ENCODE measurements around the gene MTMR3.
"Not testable (repeated sequence)": the region's sequence is repeated elsewhere in the genome, so short reads cannot be mapped to it uniquely, and the experiment has no call there.

Gene MTMR3

DNA sequence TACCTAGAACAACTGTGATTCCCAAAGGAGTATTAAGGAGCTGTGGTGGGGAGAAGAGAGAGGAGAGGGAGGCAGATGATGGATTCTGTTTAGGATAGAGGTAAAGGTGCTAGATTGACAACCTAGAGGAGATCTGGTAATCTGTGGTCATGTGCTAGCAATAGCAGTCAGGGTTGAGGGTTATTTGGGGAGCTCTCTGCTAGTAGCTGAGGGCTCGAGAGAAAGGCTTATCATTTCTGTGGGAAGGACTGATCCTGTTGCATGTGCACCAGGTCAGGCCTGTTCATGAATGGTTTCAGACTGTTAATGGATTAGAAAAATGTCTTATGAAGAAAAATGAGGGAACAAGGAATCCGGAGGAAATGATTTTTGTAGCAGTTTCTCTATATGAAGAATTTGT is 63.2 kb downstream of the MTMR3 start:
- H3K36me3 Mint-ChIP-seq (ENCODE audit: low read depth), result no peaks in the 10 kb centered on the region
- peaks cover 39% of the 10 kb centered on the region for H3K4me1 Mint-ChIP-seq (ENCODE audit: low read depth)
- intact Hi-C loops (cut with micrococcal nuclease), result loop anchor here (5.0 kb wide), 1 partner anchor 39 kb away; no protein-coding TSS in a partner anchor
- H3K9me3 Mint-ChIP-seq, result no peaks in the 10 kb centered on the region
- H3K27me3 Mint-ChIP-seq, result no peaks in the 10 kb centered on the region
- no peak overlapping the region for H3K27ac Mint-ChIP-seq
- H3K4me3 Mint-ChIP-seq, result no peak overlapping the region

DNA sequence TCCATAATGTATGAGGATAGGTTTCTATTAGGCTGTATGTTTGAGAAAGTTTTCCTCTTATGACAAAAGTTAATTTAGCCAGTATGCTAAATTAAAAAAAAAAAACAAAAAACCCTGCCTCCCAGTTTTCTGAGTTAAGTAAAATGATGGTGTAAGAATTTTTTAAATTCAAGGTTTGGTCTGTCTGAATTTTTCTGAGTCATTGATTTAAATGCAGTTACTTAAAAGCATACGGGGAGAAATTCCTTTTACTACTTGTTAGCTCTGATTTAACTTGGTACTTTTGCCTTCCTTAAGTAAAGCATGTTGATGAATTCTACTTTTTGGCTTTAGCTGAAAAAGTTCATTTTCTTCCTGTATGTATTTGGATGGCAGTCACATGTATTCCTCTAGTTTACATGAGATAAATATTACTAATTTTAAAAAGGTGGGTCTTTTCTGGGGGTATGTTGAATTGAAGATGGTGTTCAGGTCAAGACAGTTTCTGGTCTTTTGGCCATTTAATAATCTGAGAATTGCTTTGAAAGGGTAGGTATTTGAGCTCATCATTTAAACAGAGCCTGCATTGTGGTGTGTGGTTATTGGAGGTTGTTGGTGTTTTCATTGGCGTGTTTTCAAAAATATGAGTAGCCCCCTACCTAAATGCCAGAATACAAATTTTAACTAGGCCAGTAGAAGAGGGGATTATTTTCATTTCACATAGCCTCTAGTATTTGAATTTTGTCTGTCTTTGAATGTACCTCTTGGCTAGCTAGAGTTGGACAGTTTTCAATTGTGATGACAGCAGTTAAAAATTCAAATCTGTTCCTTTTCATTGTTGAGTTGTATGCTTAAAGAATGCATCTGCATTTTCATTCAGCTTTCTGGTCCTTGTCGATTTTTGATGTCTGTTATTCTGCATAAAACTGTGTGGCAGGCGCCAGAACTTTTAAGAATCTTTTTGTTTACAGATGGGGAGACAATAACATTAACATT is 64.7 kb downstream of the MTMR3 start:
- no peak overlapping the region for H3K4me3 Mint-ChIP-seq
- no peaks in the 10 kb centered on the region for H3K9me3 Mint-ChIP-seq
- no peaks in the 10 kb centered on the region for H3K36me3 Mint-ChIP-seq (ENCODE audit: low read depth)
- intact Hi-C loops (cut with micrococcal nuclease), result loop anchor here (5.0 kb wide), 1 partner anchor 40 kb away; no protein-coding TSS in a partner anchor
- H3K27me3 Mint-ChIP-seq, result no peaks in the 10 kb centered on the region
- H3K4me1 Mint-ChIP-seq (ENCODE audit: low read depth), result peaks cover 37% of the 10 kb centered on the region
- no peak overlapping the region for H3K27ac Mint-ChIP-seq

DNA sequence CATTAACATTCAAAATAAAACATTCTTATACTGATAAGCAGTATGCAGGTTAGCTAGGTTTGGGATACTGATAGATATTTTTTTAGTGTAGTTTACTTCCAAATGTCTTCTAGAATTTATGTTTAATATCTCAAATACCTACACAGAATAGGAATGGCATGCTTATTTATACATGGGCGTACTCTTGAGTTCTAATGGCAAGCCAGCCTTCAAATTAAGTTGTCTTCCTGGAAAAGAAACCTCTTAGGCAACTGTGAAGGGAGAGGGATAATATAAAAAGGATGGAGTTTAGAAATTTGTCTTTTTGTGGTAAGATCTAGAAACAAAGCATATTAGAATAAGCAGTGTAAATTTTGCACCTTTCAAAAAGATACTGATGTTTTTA is 65.4 kb downstream of the MTMR3 start:
- Mint-ChIP-seq H3K9me3 (no peaks in the 10 kb centered on the region), H3K36me3 (ENCODE audit: low read depth) (no peaks in the 10 kb centered on the region), H3K4me1 (ENCODE audit: low read depth) (peaks cover 33% of the 10 kb centered on the region), H3K27me3 (no peaks in the 10 kb centered on the region), H3K4me3 (no peak overlapping the region), H3K27ac (no peak overlapping the region)
- intact Hi-C loops (cut with micrococcal nuclease), result loop anchor here (5.0 kb wide), 1 partner anchor 41 kb away; no protein-coding TSS in a partner anchor

DNA sequence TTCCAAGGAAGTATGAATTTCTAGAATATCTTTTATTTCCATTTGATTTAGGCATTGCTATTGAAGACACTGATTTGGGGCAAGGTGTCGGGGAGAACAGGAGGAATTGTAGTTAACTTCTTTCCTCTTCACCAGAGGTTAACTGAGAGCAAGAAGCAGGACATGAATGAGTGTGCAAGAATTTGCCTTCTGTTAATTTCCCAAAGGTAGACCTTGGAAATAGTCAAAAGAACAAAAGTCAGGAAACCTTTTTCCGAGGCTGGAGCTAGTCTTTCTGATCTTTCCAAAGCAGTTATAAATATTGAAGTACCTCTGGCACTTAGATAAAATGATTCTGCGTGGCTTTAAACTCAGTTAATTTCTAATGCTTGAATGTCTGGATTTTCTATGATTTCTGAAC is 66.9 kb downstream of the MTMR3 start:
- H3K36me3 Mint-ChIP-seq (ENCODE audit: low read depth), result no peaks in the 10 kb centered on the region
- H3K27ac Mint-ChIP-seq, result no peak overlapping the region
- no peaks in the 10 kb centered on the region for H3K27me3 Mint-ChIP-seq
- no peak overlapping the region for H3K4me3 Mint-ChIP-seq
- intact Hi-C loops (cut with micrococcal nuclease), result loop anchor here (5.0 kb wide), 1 partner anchor 43 kb away; no protein-coding TSS in a partner anchor
- no peaks in the 10 kb centered on the region for H3K9me3 Mint-ChIP-seq
- H3K4me1 Mint-ChIP-seq (ENCODE audit: low read depth), result peaks cover 26% of the 10 kb centered on the region

DNA sequence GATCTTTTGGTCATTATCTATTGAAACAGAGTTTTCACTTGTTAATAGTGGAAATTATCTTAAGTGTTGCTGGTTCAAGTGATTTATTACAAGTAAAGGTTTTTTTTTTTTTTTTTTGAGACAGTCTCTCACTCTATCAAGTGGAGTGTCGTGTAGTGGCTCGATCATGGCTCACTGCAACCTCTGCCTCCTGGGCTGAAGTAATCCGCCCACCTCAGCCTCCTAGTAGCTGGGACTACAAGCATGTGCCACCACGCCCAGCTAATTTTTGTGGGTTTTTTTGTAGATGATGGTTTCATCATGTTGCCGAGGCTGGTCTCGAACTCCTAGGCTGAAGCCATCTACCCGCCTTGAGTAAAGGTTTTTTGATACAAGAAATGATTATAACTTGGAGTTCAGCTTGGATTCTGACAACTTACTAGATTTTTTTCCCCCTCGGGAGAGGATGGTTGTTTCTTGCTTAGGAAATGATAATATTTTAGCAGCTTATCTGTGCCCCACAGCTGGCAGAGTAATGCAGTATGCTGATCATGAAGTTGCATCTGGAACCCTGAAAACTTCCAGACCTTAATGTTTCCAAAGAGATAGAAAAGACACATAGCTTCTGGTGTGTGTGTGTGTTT is 68.9 kb downstream of the MTMR3 start:
- intact Hi-C loops (cut with micrococcal nuclease), result no loop called here
- Mint-ChIP-seq H3K9me3 (no peaks in the 10 kb centered on the region), H3K4me3 (no peak overlapping the region), H3K36me3 (ENCODE audit: low read depth) (peaks cover 7% of the 10 kb centered on the region), H3K27me3 (no peaks in the 10 kb centered on the region), H3K27ac (no peak overlapping the region), H3K4me1 (ENCODE audit: low read depth) (peaks cover 22% of the 10 kb centered on the region)

DNA sequence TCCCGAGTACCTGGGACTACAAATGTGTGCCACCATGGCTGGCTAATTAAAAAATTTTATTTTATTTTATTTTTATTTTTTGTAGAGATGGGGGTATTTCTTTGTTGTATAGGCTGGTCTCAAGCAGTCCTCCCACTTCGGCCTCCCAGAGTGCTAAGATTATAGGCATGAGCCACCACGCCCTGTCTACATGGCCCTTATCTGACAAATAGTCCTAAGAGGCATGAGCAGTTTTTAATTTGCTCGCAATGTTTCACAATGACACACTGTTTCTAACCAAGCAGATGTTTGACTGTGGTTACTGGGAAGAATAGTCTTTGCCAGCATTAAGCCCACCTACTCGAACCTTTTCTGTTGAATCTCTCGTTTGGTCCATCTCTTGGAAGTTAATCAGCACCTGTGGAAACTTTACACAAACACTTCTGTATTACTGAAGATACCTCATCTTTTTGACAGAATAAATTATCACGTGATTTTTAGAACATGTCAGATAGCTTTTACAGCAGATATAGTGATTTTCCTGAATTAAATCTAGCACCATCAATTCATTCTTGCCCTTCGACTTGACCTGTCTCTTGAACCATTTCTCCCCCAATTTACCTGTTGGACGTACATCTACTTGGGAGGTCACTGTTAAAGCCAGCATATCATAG is 71.4 kb downstream of the MTMR3 start:
- no peak overlapping the region for H3K27ac Mint-ChIP-seq
- intact Hi-C loops (cut with micrococcal nuclease), result no loop called here
- H3K9me3 Mint-ChIP-seq, result no peaks in the 10 kb centered on the region
- H3K4me3 Mint-ChIP-seq, result no peak overlapping the region
- peaks cover 13% of the 10 kb centered on the region for H3K4me1 Mint-ChIP-seq (ENCODE audit: low read depth)
- no peaks in the 10 kb centered on the region for H3K27me3 Mint-ChIP-seq
- H3K36me3 Mint-ChIP-seq (ENCODE audit: low read depth), result peaks cover 17% of the 10 kb centered on the region

DNA sequence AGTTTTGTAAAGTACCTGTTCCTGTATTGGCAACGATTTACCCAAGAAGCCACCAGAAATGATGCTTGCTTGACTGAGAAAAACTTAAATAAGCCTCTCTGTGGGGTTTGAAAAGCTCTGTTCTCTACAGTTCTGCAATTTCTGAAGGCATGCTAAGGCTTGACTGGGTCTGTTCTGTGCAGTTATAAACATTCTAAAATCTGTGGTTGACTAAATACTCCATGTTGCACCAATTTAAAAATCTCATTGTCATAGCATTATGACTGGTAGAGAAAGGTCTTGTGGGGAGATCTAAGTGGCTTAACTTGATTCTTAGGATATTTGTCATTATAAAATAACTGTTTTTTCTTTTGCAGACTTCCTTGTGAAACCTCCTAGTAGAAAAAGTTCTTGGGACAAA is 73.7 kb downstream of the MTMR3 start:
- H3K36me3 Mint-ChIP-seq (ENCODE audit: low read depth), result peaks cover 25% of the 10 kb centered on the region
- no peaks in the 10 kb centered on the region for H3K9me3 Mint-ChIP-seq
- intact Hi-C loops (cut with micrococcal nuclease), result no loop called here
- no peaks in the 10 kb centered on the region for H3K27me3 Mint-ChIP-seq
- H3K4me3 Mint-ChIP-seq, result no peak overlapping the region
- peaks cover 8% of the 10 kb centered on the region for H3K4me1 Mint-ChIP-seq (ENCODE audit: low read depth)
- no peak overlapping the region for H3K27ac Mint-ChIP-seq

DNA sequence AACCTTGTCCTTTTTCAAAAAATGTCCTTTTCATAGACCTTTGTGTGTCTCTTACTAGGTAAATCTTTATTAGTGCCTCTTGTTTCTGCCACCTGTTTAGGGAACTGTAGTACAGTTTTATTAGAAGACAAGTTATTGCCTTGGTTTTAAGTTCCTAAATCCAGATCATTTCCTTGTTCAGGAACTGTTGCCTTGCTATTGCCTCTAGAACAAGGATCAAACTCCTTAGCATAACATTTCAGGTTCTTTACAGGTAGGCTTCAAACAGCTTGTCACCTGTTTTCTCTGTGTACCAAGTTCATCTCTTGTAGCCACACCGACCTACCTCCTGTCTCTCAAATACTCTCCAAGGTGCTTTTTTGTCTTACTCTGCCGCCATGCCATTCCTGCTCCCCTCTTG is 75.2 kb downstream of the MTMR3 start:
- Mint-ChIP-seq H3K27me3 (no peaks in the 10 kb centered on the region), H3K9me3 (no peaks in the 10 kb centered on the region), H3K4me3 (no peak overlapping the region), H3K4me1 (ENCODE audit: low read depth) (peaks cover 8% of the 10 kb centered on the region), H3K27ac (no peak overlapping the region), H3K36me3 (ENCODE audit: low read depth) (peaks cover 34% of the 10 kb centered on the region)
- intact Hi-C loops (cut with micrococcal nuclease), result no loop called here

DNA sequence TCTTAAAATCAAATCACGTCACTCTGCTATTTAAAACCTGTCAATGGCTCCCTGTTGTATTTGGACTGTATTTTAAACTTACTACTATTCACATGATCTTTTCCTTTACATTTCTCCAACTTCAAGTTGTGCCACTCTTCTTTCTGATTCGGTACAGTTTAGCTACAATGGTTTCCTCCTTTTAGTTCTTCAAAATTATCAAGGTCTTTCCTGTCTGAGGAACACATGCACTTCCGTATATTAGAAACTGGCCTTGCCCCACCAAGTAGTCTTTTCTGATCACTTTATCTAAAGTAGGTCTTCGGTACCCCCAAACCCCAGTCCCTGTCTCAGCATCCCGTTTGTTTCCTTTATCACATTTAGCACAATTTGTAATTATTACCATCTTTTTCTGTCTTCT is 81.8 kb downstream of the MTMR3 start:
- H3K4me1 Mint-ChIP-seq (ENCODE audit: low read depth), result peaks cover 26% of the 10 kb centered on the region
- no peaks in the 10 kb centered on the region for H3K27me3 Mint-ChIP-seq
- intact Hi-C loops (cut with micrococcal nuclease), result no loop called here
- peak overlapping the region; percentile 65 for H3K27ac Mint-ChIP-seq
- no peaks in the 10 kb centered on the region for H3K9me3 Mint-ChIP-seq
- H3K36me3 Mint-ChIP-seq (ENCODE audit: low read depth), result peaks cover 13% of the 10 kb centered on the region
- H3K4me3 Mint-ChIP-seq, result no peak overlapping the region

DNA sequence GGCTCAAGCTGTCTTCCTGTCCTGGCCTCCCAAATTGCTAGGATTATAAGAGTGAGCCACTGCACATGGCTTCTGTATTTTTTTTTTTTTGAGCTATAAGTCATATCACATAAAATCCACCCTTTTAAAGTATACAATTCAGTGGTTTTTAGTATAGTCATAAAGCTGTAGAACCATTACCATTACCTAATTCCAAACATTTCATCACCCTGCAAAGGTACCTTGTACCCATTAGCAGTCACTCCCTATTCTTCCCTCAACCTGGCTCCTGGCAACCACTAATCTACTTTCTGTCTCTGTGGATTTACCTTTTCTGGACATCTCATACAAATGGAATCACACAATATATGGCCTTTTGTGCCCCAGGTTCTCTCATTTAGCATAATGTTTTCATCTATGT is 84.5 kb downstream of the MTMR3 start:
- Mint-ChIP-seq H3K9me3 (no peaks in the 10 kb centered on the region), H3K36me3 (ENCODE audit: low read depth) (peaks cover 23% of the 10 kb centered on the region), H3K27me3 (no peaks in the 10 kb centered on the region), H3K27ac (no peak overlapping the region), H3K4me1 (ENCODE audit: low read depth) (peaks cover 29% of the 10 kb centered on the region), H3K4me3 (no peak overlapping the region)
- intact Hi-C loops (cut with micrococcal nuclease), result no loop called here

DNA sequence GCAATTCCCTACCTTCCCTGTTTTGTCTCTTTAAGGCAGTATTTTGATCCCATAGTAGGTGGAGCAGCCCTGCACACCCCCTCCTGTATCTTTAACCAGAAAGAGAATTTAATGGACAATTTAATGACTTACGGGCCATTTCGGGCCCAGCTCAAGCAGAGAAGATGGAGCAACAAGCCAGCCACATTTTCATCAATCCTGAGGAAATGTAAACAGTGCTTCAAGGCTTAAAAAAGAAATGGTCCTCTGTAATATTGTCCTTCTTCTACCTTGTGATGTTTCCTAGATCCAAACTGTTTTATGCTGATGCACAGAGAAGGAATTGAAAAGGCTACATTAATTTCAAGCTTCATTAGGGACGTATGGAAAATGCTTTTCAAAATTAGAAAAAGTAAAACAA is 88.6 kb downstream of the MTMR3 start:
- Mint-ChIP-seq H3K27ac (no peak overlapping the region), H3K9me3 (no peaks in the 10 kb centered on the region), H3K27me3 (no peaks in the 10 kb centered on the region), H3K36me3 (ENCODE audit: low read depth) (peaks cover 40% of the 10 kb centered on the region), H3K4me1 (ENCODE audit: low read depth) (peaks cover 13% of the 10 kb centered on the region), H3K4me3 (no peak overlapping the region)
- intact Hi-C loops (cut with micrococcal nuclease), result no loop called here

DNA sequence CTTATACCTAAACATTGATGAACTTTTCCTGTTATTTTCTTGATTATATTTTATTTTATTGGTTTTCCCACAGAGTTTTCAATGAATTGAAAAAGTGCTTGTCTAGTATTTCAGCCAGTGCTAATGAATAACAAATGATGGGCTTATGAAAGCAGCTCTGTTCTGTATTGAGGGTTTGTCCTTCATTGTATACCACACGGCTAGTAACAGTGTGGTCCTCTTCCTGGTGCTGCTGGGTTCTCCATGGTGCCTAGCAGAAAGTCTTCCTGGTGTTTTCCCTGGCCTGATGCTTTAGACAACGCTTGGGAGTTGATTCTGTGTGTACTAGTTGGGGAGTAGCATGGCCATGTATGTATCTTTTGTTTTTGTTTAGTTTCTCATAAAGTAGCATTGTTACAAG is 89.1 kb downstream of the MTMR3 start:
- H3K36me3 Mint-ChIP-seq (ENCODE audit: low read depth), result peaks cover 40% of the 10 kb centered on the region
- peaks cover 13% of the 10 kb centered on the region for H3K4me1 Mint-ChIP-seq (ENCODE audit: low read depth)
- H3K4me3 Mint-ChIP-seq, result no peak overlapping the region
- intact Hi-C loops (cut with micrococcal nuclease), result no loop called here
- no peaks in the 10 kb centered on the region for H3K9me3 Mint-ChIP-seq
- no peak overlapping the region for H3K27ac Mint-ChIP-seq
- H3K27me3 Mint-ChIP-seq, result no peaks in the 10 kb centered on the region

DNA sequence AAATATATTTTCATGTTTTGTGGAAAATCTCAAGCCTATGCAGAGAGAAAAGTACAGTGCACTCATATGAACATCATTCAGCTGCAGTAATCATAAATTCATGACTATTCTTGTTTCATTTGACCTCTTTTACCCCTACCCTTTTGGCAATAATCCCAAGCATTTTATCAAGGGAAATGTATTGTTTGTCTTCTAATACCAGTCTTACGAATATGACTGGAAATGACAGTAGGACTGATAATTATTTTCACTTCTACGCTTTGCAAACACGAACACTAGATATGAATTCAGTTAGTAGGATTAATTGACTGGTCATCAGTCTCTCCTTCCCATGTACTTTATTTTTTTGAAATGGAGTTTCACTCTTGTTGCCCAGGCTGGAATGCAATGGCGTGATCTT is 90.3 kb downstream of the MTMR3 start:
- H3K4me3 Mint-ChIP-seq, result no peak overlapping the region
- intact Hi-C loops (cut with micrococcal nuclease), result no loop called here
- H3K27ac Mint-ChIP-seq, result no peak overlapping the region
- H3K27me3 Mint-ChIP-seq, result no peaks in the 10 kb centered on the region
- H3K36me3 Mint-ChIP-seq (ENCODE audit: low read depth), result peaks cover 47% of the 10 kb centered on the region
- H3K4me1 Mint-ChIP-seq (ENCODE audit: low read depth), result peaks cover 13% of the 10 kb centered on the region
- no peaks in the 10 kb centered on the region for H3K9me3 Mint-ChIP-seq

DNA sequence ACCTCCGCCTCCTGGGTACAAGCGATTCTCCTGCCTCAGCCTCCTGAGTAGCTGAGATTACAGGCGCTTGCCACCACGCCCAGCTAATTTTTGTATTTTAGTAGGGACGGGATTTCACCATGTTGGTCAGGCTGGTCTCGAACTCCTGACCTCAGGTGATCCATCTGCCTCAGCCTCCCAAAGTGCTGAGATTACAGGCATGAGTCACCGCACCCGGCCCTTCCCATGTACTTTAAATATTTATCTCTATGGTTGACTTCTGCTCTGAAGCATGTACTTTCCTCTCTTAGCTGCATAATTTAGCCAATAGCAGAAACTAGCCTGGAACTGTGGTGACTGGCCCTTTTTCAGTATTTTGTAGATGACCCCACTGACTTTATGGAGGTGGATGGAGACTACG is 90.7 kb downstream of the MTMR3 start:
- H3K27ac Mint-ChIP-seq; intact Hi-C loops (cut with micrococcal nuclease); H3K9me3 Mint-ChIP-seq; H3K4me3 Mint-ChIP-seq; H3K27me3 Mint-ChIP-seq: not testable (repeated sequence)
- peaks cover 50% of the 10 kb centered on the region for H3K36me3 Mint-ChIP-seq (ENCODE audit: low read depth)
- H3K4me1 Mint-ChIP-seq (ENCODE audit: low read depth), result peaks cover 13% of the 10 kb centered on the region
